Astrocyte of the cerebellum (primary cell): ENCODE measurements around the gene RBM23.

Source experiments
- DNase-seq: peaks from one replicate; pipeline ENCODE4 v3.0.0-alpha.2; 2011; ENCODE audit warnings: low read depth
- H3K4me3 ChIP-seq: 2 replicates; pipeline ENCODE4 v1.5.1; 2011; ENCODE audit warnings: mild to moderate bottlenecking, low read depth, low read length, moderate library complexity
- CTCF ChIP-seq: IDR thresholded peaks from 2 replicates; pipeline ENCODE4 v1.5.1; 2012; ENCODE audit warnings: low read length, low read depth, moderate library complexity, mild to moderate bottlenecking; ENCODE audit errors: missing control alignments
- in situ Hi-C: cut with HindIII; loops from 2 replicates; pipeline ENCODE4 v1.10.0; 2017; ENCODE audit warnings: low sequenced_read_pairs

Gene RBM23

GRCh38 chr14:22887990-22888378 lies 31.0 kb downstream of the RBM23 start:
- in situ Hi-C loops: no loop called here
- peak overlapping the region; percentile 51 for H3K4me3 ChIP-seq
- no peak for TF ChIP-seq CTCF
- no peak for DNase-seq

- in situ Hi-C loops: no loop called here
- H3K4me3 ChIP-seq: peak overlapping the region; percentile 51
- TF ChIP-seq CTCF: no peak
- DNase-seq: peak; percentile 52
Observed at GRCh38 chr14:22887260-22887989, 31.5 kb downstream of the RBM23 start.

GRCh38 chr14:22886500-22887259 lies 32.3 kb downstream of the RBM23 start:
- H3K4me3 ChIP-seq: peak overlapping the region; percentile 51
- TF ChIP-seq CTCF: no peak
- in situ Hi-C loops: no loop called here
- DNase-seq: no peak

- no peak for DNase-seq
- TF ChIP-seq CTCF: no peak
- peak overlapping the region; percentile 51 for H3K4me3 ChIP-seq
- in situ Hi-C loops: no loop called here
Observed at GRCh38 chr14:22885975-22886374, 33.0 kb downstream of the RBM23 start.

GRCh38 chr14:22884738-22885523 lies 34.0 kb downstream of the RBM23 start:
- no peak for TF ChIP-seq CTCF
- in situ Hi-C loops: no loop called here
- DNase-seq: no peak
- H3K4me3 ChIP-seq: no peak overlapping the region

- no peak overlapping the region for H3K4me3 ChIP-seq
- in situ Hi-C loops: no loop called here
- TF ChIP-seq CTCF: no peak
- no peak for DNase-seq
Observed at GRCh38 chr14:22884076-22884737, 34.7 kb downstream of the RBM23 start.
